Keratinocyte (primary cell): ENCODE measurements around the gene TTBK1.

Source experiments
- EZH2 ChIP-seq: IDR thresholded peaks from one replicate; pipeline ENCODE4 v1.6.1; 2012; ENCODE audit warnings: inconsistent platforms, mild to moderate bottlenecking, low read length, moderate library complexity
- TF ChIP-seq, protein P1 (sequence below), 3 experiments: IDR thresholded peaks in 1 of 3; conservative IDR thresholded peaks in 1 of 3; optimal IDR thresholded peaks in 1 of 3; 2 replicates in 2 of 3; 3 replicates in 1 of 3; pipeline versions ENCODE3 to v1.5.1; 2011; ENCODE audit warnings: low read length in 3 of 3, mild to moderate bottlenecking in 3 of 3, moderate library complexity in 2 of 3, control low read depth in 1 of 3, inconsistent platforms in 1 of 3; ENCODE audit not compliant: insufficient read depth in 2 of 3; ENCODE audit errors: extremely low read depth in 1 of 3

DNA sequence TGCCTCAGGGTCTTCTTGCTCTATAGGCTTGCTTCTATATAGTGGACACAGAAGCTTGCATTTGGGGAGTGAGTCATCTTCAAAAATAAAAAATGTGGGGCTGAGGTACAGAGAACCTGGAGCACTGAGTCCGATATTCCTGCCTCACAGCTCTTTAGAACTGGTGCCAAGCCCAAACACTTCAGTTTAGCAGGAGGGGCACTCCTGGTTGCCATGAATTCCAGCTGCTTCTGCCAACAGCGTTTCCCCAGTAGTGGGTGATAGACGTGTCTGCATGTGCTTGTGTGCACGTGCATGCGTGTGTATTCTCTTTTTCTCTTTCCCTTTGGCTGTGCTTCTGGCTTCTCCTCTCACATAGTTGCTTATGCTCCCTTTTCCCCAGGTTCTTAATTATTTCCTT, 25.9 kb upstream of the TTBK1 start:
- TF ChIP-seq, protein P1, sequence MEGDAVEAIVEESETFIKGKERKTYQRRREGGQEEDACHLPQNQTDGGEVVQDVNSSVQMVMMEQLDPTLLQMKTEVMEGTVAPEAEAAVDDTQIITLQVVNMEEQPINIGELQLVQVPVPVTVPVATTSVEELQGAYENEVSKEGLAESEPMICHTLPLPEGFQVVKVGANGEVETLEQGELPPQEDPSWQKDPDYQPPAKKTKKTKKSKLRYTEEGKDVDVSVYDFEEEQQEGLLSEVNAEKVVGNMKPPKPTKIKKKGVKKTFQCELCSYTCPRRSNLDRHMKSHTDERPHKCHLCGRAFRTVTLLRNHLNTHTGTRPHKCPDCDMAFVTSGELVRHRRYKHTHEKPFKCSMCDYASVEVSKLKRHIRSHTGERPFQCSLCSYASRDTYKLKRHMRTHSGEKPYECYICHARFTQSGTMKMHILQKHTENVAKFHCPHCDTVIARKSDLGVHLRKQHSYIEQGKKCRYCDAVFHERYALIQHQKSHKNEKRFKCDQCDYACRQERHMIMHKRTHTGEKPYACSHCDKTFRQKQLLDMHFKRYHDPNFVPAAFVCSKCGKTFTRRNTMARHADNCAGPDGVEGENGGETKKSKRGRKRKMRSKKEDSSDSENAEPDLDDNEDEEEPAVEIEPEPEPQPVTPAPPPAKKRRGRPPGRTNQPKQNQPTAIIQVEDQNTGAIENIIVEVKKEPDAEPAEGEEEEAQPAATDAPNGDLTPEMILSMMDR (optimal IDR thresholded peaks at IDR 0.05 in 1 of 3, IDR thresholded peaks at IDR 0.05 in 1 of 3, conservative IDR thresholded peaks at IDR 0.05 in 1 of 3; ENCODE audit: extremely low read depth in 1 of 3, insufficient read depth in 2 of 3, low read length in 3 of 3) = no peak
- TF ChIP-seq EZH2 = no peak
